Cardiac septum (tissue), 1 donor: Measurements from ENCODE around the gene CHMP1B. TPM values are rescaled to one million over a fixed set of nuclear protein-coding genes. Genes with fewer than 3 reads are reported as not detected.
"Not testable (repeated sequence)": the region's sequence is repeated elsewhere in the genome, so short reads cannot be mapped to it uniquely, and the experiment has no call there.

Source experiments
- DNase-seq: peaks from one replicate; pipeline ENCODE4 v3.0.0-alpha.2; 2020; ENCODE audit warnings: low spot score
- intact Hi-C: fragments of 100-400 bp; cut with DNase I; formaldehyde crosslinking; loops from one replicate; pipeline ENCODE4 v1.14.0; 2022
- total RNA-seq: library from RNA; stranded (reverse); fragmentation: NEBNext Ultra II Directional; extraction: Animal tissue kit (Norgen Biotek cat#: 25700); gene quantifications from one replicate; pipeline ENCODE4 v1.2.1, GENCODE V29; 2021
- donor health status: DM: no; HTN: no; CAD: no.

Gene CHMP1B
- total RNA-seq, 1 donor from 2014 or later, result 28.2 TPM

- DNase-seq, result no peak
- intact Hi-C loops, result no loop called here
Measured at GRCh38 chr18:11831921-11832320, 19.3 kb upstream of the CHMP1B start.

GRCh38 chr18:11834772-11835171 lies 16.4 kb upstream of the CHMP1B start:
- intact Hi-C loops, result no loop called here
- DNase-seq, result no peak

DNA sequence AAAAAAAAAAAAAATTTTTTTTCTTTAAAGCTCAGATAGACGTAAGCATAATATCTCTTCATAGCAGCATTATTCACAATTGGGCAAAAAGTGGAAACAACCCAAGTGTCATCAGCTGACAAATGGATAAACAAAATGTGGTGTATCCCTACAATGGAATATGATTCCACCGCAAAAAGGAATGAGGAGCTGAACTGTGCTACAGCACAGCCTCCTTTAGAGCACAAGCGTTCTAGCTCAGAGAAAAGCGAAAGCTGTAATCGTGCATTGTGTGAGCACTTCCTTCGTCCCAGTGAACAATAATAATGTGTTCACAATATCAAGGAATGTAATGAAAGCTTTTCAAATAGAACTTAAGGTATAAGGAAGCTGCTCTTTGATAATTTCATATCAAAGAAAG lies 11.7 kb upstream of the CHMP1B start:
- DNase-seq, result no peak
- intact Hi-C loops, result no loop called here

- intact Hi-C loops, result no loop called here
Measured at GRCh38 chr18:11840493-11840892, 10.7 kb upstream of the CHMP1B start.

DNA sequence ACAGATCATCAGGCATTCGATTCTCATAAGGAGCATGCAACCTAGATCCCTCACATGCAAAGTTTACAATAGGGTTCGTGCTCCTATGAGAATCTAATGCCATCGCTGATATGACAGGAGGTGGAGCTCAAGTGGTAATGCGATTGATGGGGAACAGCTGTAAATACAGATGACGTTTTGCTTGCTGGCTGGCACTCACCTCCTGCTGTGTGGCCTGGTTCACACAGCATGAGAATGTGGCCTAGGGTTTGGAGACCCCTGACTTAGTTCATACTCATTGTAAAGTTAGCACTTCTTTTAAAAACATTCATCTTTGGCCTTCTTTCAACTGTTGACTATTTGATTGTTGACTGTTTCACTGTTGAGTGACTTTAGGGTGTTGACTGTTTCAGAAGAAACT lies 8.7 kb upstream of the CHMP1B start:
- intact Hi-C loops, result no loop called here
- no peak for DNase-seq

More at GRCh38 chr18:11840493-11840892, 10.7 kb upstream of the CHMP1B start:
- no peak for DNase-seq

DNA sequence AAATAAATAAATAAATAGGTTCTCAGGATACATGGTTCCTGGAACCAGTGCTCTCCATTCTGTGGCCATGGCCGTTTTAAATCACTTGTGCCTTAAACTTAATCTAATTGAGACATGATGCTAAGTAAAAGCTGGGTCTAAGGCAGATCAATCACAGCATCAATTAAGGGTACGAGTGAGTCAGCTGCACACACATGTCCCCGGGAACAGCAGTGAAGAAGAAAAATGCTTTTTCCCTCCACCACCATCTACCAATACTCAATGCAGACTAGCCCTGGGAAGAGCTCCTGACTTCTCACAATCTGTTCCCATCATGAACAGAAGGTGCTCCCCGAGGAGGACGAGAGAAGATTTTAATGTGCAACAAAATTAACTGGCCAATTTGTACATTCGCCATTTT lies 6.8 kb upstream of the CHMP1B start:
- DNase-seq, result no peak
- intact Hi-C loops, result no loop called here

DNA sequence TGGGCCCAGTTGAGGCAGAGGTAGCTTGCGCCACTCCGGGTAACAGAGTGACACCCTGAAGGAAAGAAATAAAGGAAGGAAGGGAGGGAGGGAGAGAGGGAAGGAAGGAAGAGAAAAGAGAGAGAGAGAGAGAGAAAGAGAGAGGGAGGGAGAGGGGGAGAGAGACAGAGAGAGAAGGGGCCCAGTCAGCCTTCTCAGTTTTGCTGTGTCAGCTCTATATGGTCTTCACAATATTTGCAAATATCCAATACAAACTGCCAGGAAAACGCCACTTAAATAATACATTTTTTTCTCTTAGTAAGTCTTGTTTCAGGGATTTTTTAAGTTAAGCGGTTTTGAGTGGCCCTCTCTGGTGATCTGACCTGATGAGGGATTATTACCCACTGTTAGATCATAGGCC lies 5.6 kb upstream of the CHMP1B start:
- intact Hi-C loops, result no loop called here
- DNase-seq, result no peak

DNA sequence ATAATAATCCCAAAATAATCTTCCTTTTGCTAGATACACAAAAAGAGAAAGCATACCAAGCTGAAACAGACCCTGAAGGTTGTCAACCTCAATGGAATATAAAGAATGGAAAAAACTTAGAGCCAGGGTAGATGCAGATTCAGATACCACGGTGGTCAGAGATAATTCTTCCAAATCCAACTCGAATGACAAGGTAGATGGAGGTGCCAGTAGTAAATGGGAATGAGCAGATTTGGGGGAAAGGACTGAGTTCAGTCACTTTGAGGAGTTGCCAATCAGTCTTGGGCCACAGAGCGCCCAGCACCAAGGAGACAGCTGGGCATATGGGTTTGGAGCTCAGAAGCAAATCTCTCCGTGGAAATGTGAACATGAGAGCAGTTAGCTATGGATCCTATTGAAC lies 3.4 kb upstream of the CHMP1B start:
- intact Hi-C loops, result no loop called here
- no peak for DNase-seq

GRCh38 chr18:11849279-11849678 lies 1.9 kb upstream of the CHMP1B start:
- intact Hi-C loops, result no loop called here
- no peak for DNase-seq

DNA sequence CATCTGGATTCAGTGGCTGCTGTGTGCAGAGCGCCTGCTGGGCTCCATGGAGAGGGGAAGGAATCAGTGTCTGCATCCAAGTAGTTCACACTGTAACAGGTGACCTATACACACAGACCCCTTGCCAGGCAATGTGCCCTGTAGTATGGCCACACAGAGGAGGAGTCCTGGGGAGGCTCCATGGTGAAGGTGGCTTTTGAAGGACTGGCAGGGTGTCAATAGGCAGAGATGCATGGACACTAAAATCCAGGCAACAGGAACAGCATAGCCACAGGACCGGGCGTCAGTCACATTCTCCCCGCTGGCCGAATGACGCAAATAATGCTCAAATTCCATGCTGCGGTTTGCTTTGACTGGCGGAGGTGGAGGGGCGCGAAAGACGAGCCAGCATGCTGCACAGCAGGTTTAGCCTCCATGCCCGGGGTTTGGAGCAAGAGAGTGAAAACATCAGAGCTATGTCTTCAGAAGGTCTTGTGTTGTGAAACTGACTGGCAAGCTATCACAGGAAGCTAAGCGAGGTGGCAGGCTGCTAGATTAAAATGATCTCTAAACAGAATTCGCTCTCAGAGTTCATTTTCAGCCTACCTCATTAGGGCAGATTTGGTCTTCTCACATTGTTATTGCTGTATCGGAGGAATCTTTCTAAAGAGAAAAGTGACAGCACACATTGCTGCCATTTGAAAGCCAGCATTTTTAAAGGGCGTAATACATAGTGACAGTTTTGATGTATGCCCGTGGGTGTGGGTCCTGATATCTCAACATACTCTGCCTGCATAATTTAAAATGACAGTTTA lies 1.2 kb upstream of the CHMP1B start:
- intact Hi-C loops, result loop anchor here (2.0 kb wide), 1 partner anchor 59 kb away; the partner anchor contains the start of gene MPPE1
- DNase-seq, result peak; percentile 80

DNA sequence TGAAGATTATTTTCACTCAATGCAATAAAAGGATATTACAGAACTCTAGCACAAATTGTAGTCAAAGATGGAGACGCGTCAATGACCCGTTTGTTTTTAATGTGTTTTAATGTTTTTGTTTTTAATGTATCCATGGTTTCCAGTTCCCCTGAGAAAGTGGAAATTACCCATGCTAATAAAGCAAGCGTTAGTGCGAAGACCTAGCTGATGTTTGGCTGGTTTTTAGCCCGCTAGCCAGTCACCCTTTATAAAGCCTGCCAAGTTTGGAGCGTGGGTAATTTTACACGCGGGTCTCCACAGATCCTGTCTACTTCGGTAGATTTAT lies 430 bp upstream of the CHMP1B start:
- intact Hi-C loops, result loop anchor here (2.0 kb wide), 1 partner anchor 58 kb away; the partner anchor contains the start of gene MPPE1
- DNase-seq, result no peak

GRCh38 chr18:11851806-11852337 lies 659 bp downstream of the CHMP1B start:
- DNase-seq, result no peak
- intact Hi-C loops, result loop anchor here (2.0 kb wide), 1 partner anchor 57 kb away; the partner anchor contains the start of gene MPPE1

GRCh38 chr18:11854554-11854953 lies 3.3 kb downstream of the CHMP1B start:
- DNase-seq, intact Hi-C loops: not testable (repeated sequence)

- intact Hi-C loops, result no loop called here
- no peak for DNase-seq
Measured at GRCh38 chr18:11857177-11857887, 6.1 kb downstream of the CHMP1B start.

- intact Hi-C loops, result no loop called here
Measured at GRCh38 chr18:11859282-11859830, 8.1 kb downstream of the CHMP1B start.

GRCh38 chr18:11859903-11860407 lies 8.7 kb downstream of the CHMP1B start:
- no peak for DNase-seq
- intact Hi-C loops, result no loop called here

More at GRCh38 chr18:11859282-11859830, 8.1 kb downstream of the CHMP1B start:
- DNase-seq, result no peak

GRCh38 chr18:11860594-11861450 lies 9.6 kb downstream of the CHMP1B start:
- intact Hi-C loops, result no loop called here
- DNase-seq, result no peak

GRCh38 chr18:11861583-11862288 lies 10.5 kb downstream of the CHMP1B start:
- intact Hi-C loops, result no loop called here
- DNase-seq, result no peak
